IMR-90 (cell line): ENCODE measurements around the gene NBEA. TPM values are rescaled to one million over a fixed set of nuclear protein-coding genes. Genes with fewer than 3 reads are reported as not detected.
A peak's percentile ranks its signal among the peaks of the same experiment; 100 is the strongest.

Source experiments
- ATAC-seq: fragments of 200-7000 bp; cut with Tn5 transposase; 2 replicates; pipeline ENCODE4 v1.9.1; 2020; ENCODE audit warnings: low read depth, mild to moderate bottlenecking, moderate library complexity
- BruUV-seq: library from RNA; stranded (reverse); fragments of 400-500 nt; replicated peaks from 2 replicates; lab custom pipeline; 2021; lab: Mats Ljungman, UMichigan
- CTCF ChIA-PET: fragments of 300-600 bp; formaldehyde crosslinking; extraction: SDS; loops from one replicate; lab custom pipeline; 2021; ENCODE audit warnings: antibody characterized with exemption; lab: Yijun Ruan, JAX
- POLR2A ChIA-PET: fragments of 300-600 bp; sonication (Branson Sonifier 250); formaldehyde crosslinking; loops from one replicate; lab custom pipeline; 2022; ENCODE audit warnings: antibody characterized with exemption; ENCODE audit not compliant: unreplicated experiment; lab: Charles Lee
- DNase-seq: peaks from one replicate; pipeline ENCODE4 v3.0.0; 2013
- H2AFZ ChIP-seq: replicated peaks from 2 replicates; pipeline ENCODE3; 2013; ENCODE audit warnings: low read length, mild to moderate bottlenecking; ENCODE audit not compliant: poor library complexity
- H2AK5ac ChIP-seq: 2 replicates; pipeline ENCODE4 v1.6.1; 2013; ENCODE audit warnings: low read depth, low read length, inconsistent platforms
- H2AK9ac ChIP-seq: replicated peaks from 2 replicates; pipeline ENCODE3; 2013; ENCODE audit warnings: mild to moderate bottlenecking, low read depth, low read length, moderate library complexity; ENCODE audit not compliant: poor library complexity
- H2BK120ac ChIP-seq: 2 replicates; pipeline ENCODE4 v1.6.1; 2013; ENCODE audit warnings: low read depth, low read length, inconsistent platforms
- H2BK15ac ChIP-seq: 3 replicates; pipeline ENCODE4 v1.6.1; 2013; ENCODE audit warnings: low read depth, low read length, inconsistent platforms
- H2BK20ac ChIP-seq: 2 replicates; pipeline ENCODE4 v1.6.1; 2013; ENCODE audit warnings: low read depth, mild to moderate bottlenecking, inconsistent platforms, low read length, moderate library complexity
- H2BK5ac ChIP-seq: 2 replicates; pipeline ENCODE4 v1.6.1; 2013; ENCODE audit warnings: mild to moderate bottlenecking, low read depth, low read length, inconsistent platforms; ENCODE audit not compliant: poor library complexity, severe bottlenecking
- H3K14ac ChIP-seq: replicated peaks from 2 replicates; pipeline ENCODE4 v1.6.1; 2013; ENCODE audit warnings: low read depth, low read length, inconsistent platforms
- H3K18ac ChIP-seq: 2 replicates; pipeline ENCODE4 v1.6.1; 2013; ENCODE audit warnings: low read depth, low read length, control low read depth
- H3K23ac ChIP-seq: 2 replicates; pipeline ENCODE4 v1.6.1; 2013; ENCODE audit warnings: low read depth, low read length, inconsistent platforms
- H3K27ac ChIP-seq: 2 replicates; pipeline ENCODE4 v1.5.1; 2013; ENCODE audit warnings: mild to moderate bottlenecking, control low read depth, low read length; ENCODE audit not compliant: insufficient read depth
- H3K27me3 ChIP-seq: 2 replicates; pipeline ENCODE4 v1.6.1; 2013; ENCODE audit warnings: low read length; ENCODE audit not compliant: control insufficient read depth, insufficient read depth
- H3K36me3 ChIP-seq: 2 replicates; pipeline ENCODE4 v1.6.1; 2013; ENCODE audit warnings: low read length, mixed read lengths; ENCODE audit not compliant: control insufficient read depth, insufficient read depth
- H3K4ac ChIP-seq: 2 replicates; pipeline ENCODE4 v1.6.1; 2013; ENCODE audit warnings: low read depth, low read length, inconsistent platforms
- H3K4me1 ChIP-seq: 2 replicates; pipeline ENCODE4 v1.6.1; 2013; ENCODE audit warnings: low read length, mixed read lengths; ENCODE audit not compliant: control insufficient read depth, insufficient read depth
- H3K4me2 ChIP-seq: 2 replicates; pipeline ENCODE4 v1.6.1; 2013; ENCODE audit warnings: low read depth, mild to moderate bottlenecking, control low read depth, low read length, moderate library complexity
- H3K4me3 ChIP-seq: 2 replicates; pipeline ENCODE4 v1.5.1; 2013; ENCODE audit warnings: low read depth, mild to moderate bottlenecking, control low read depth, low read length, moderate library complexity; ENCODE audit not compliant: insufficient read depth
- H3K56ac ChIP-seq: 2 replicates; pipeline ENCODE4 v1.6.1; 2013; ENCODE audit warnings: low read length, inconsistent platforms; ENCODE audit not compliant: insufficient read depth; ENCODE audit errors: extremely low read depth
- H3K79me1 ChIP-seq, 2 experiments: 2 replicates each; pipeline ENCODE4 v1.6.1; 2013; ENCODE audit warnings: low read length in 2 of 2, inconsistent platforms in 1 of 2, low read depth in 1 of 2
- H3K9ac ChIP-seq: 2 replicates; pipeline ENCODE4 v1.6.1; 2013; ENCODE audit warnings: low read depth, low read length, control low read depth
- H3K9me1 ChIP-seq: 2 replicates; pipeline ENCODE4 v1.6.1; 2013; ENCODE audit warnings: low read length, inconsistent platforms; ENCODE audit not compliant: insufficient read depth
- H3K9me3 ChIP-seq: 2 replicates; pipeline ENCODE4 v1.6.1; 2013; ENCODE audit warnings: low read length; ENCODE audit not compliant: control insufficient read depth, insufficient read depth
- H4K20me1 ChIP-seq: 2 replicates; pipeline ENCODE4 v1.6.1; 2013; ENCODE audit warnings: low read length, inconsistent platforms; ENCODE audit not compliant: insufficient read depth
- H4K5ac ChIP-seq: 2 replicates; pipeline ENCODE4 v1.6.1; 2013; ENCODE audit warnings: mild to moderate bottlenecking, low read depth, low read length, control low read depth
- H4K8ac ChIP-seq, 2 experiments: 2 replicates each; pipeline ENCODE4 v1.6.1; 2013; ENCODE audit warnings: low read depth in 2 of 2, low read length in 2 of 2, control low read depth in 1 of 2, inconsistent platforms in 1 of 2
- H4K91ac ChIP-seq: 2 replicates; pipeline ENCODE4 v1.6.1; 2013; ENCODE audit warnings: low read depth, low read length, inconsistent platforms; ENCODE audit not compliant: insufficient read depth
- BHLHE40 ChIP-seq: fragments of 150-350 bp; IDR thresholded peaks from 2 replicates; pipeline ENCODE4 v1.6.1; 2016; ENCODE audit warnings: mild to moderate bottlenecking, low read depth, low read length
- CEBPB ChIP-seq: IDR thresholded peaks from 2 replicates; pipeline ENCODE4 v1.6.1; 2012; ENCODE audit warnings: low read depth, low read length, improper control_type of control experiment
- CHD1 ChIP-seq: IDR thresholded peaks from 2 replicates; pipeline ENCODE4 v1.6.1; 2012; ENCODE audit warnings: low read depth, low read length, improper control_type of control experiment
- CTCF ChIP-seq: conservative IDR thresholded peaks from 2 replicates; pipeline ENCODE4 v1.5.1; 2012; ENCODE audit warnings: mild to moderate bottlenecking, low read depth, low read length, improper control_type of control experiment
- ELK1 ChIP-seq: fragments of 150-350 bp; IDR thresholded peaks from 2 replicates; pipeline ENCODE4 v1.6.1; 2016; ENCODE audit warnings: low read depth, mild to moderate bottlenecking, low read length, moderate library complexity, borderline replicate concordance
- FOS ChIP-seq: fragments of 150-350 bp; IDR thresholded peaks from 2 replicates; pipeline ENCODE4 v1.6.1; 2016; ENCODE audit warnings: low read depth, low read length
- MAFK ChIP-seq: IDR thresholded peaks from 2 replicates; pipeline ENCODE4 v1.6.1; 2012; ENCODE audit warnings: low read depth, low read length, improper control_type of control experiment
- MAZ ChIP-seq: IDR thresholded peaks from 2 replicates; pipeline ENCODE4 v1.6.1; 2012; ENCODE audit warnings: low read depth, mild to moderate bottlenecking, low read length, improper control_type of control experiment, moderate library complexity, borderline replicate concordance
- MXI1 ChIP-seq: IDR thresholded peaks from 2 replicates; pipeline ENCODE4 v1.6.1; 2012; ENCODE audit warnings: low read depth, mild to moderate bottlenecking, low read length, moderate library complexity, borderline replicate concordance
- NFE2L2 ChIP-seq: fragments of 150-350 bp; IDR thresholded peaks from 2 replicates; pipeline ENCODE4 v1.6.1; 2016; ENCODE audit warnings: low read depth, mild to moderate bottlenecking, low read length
- POLR2A ChIP-seq: IDR thresholded peaks from 2 replicates; pipeline ENCODE4 v1.6.1; 2012; ENCODE audit warnings: mild to moderate bottlenecking, low read depth, low read length
- RAD21 ChIP-seq: IDR thresholded peaks from 2 replicates; pipeline ENCODE4 v1.6.1; 2012; ENCODE audit warnings: low read length, improper control_type of control experiment
- RCOR1 ChIP-seq: IDR thresholded peaks from 2 replicates; pipeline ENCODE4 v1.6.1; 2012; ENCODE audit warnings: mild to moderate bottlenecking, low read length, improper control_type of control experiment; ENCODE audit not compliant: insufficient replicate concordance
- RFX5 ChIP-seq: IDR thresholded peaks from 2 replicates; pipeline ENCODE4 v1.8.0; 2012; ENCODE audit warnings: low read depth, mild to moderate bottlenecking, low read length, moderate library complexity
- SMC3 ChIP-seq: fragments of 150-350 bp; IDR thresholded peaks from 2 replicates; pipeline ENCODE4 v1.6.1; 2016; ENCODE audit warnings: low read depth, mild to moderate bottlenecking, antibody characterized with exemption, low read length, moderate library complexity
- WGBS, 2 experiments: methylation state at CpG; one replicate each; pipeline versions ENCODE4 v1.1.5 to v1.1.7; 2013; ENCODE audit warnings: missing lambda C conversion rate in 2 of 2; ENCODE audit not compliant: insufficient read length in 1 of 2; ENCODE audit errors: extremely low coverage in 2 of 2; 5-methylcytosine and 5-hydroxymethylcytosine counted together
- dilution Hi-C: fragments of 300-500 bp; cut with HindIII; formaldehyde crosslinking; loops from one replicate; pipeline ENCODE4 v1.14.3; 2018; ENCODE audit warnings: low sequenced_read_pairs; ENCODE audit not compliant: unreplicated experiment
- in situ Hi-C: fragments of 300-500 bp; cut with MboI; formaldehyde crosslinking; loops from 3 replicates; pipeline ENCODE4 v1.14.3; 2019; ENCODE audit warnings: low sequenced_read_pairs, inconsistent platforms, mixed read lengths
- intact Hi-C: fragments of 100-400 bp; cut with micrococcal nuclease; formaldehyde crosslinking; loops from 2 replicates; pipeline ENCODE4 v1.10.0; 2022
- polyA plus RNA-seq, 3 experiments: library from polyadenylated mRNA; depleted of rRNA; stranded (reverse); fragments of >200 nt; gene quantifications; 2 replicates each; pipeline ENCODE4 v1.2.3, GENCODE V29; 2012; ENCODE audit warnings: low replicate concordance in 1 of 3
- total RNA-seq: library from RNA; depleted of rRNA; stranded (reverse); fragments of >200 nt; gene quantifications from 2 replicates; pipeline ENCODE4 v1.2.3, GENCODE V29; 2012
- TF ChIP-seq, protein P1 (sequence below): fragments of 150-350 bp; IDR thresholded peaks from 2 replicates; pipeline ENCODE4 v1.6.1; 2017; ENCODE audit warnings: mild to moderate bottlenecking, antibody characterized with exemption, low read length, low read depth

NBEA gene
- total and polyA plus RNA-seq, 2 of the 4 experiments (the other 2 are of a cell fraction): 0.82 to 2.2 TPM

DNA sequence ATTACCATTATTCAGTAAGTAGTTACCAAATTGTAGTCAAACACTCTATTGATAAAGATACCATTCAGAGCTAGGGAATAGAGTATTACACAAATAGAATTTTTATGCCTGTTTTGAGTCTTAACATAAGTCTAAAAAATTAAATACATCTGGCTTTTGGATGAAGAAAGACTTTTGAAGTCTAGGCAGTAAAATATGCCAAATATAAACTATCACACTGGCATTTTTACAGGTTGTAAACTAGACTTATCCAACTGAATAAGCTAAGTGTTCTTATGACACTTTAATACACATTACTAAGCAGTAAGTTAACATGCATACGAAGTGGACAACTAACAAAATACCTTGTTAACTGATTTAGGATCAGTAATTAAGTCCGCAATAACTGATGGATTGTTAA, 425.5 kb downstream of the NBEA start:
- Histone ChIP-seq H4K8ac (no peak overlapping the region), H3K9me3 (peaks cover 8% of the 10 kb centered on the region; the same call in 1 of the 2 replicates), H2BK15ac (no peak overlapping the region), H2AK9ac (no peak overlapping the region), H3K56ac (no peak overlapping the region), H3K36me3 (no peaks in the 10 kb centered on the region), H3K18ac (no peak overlapping the region), H3K27me3 (no peaks in the 10 kb centered on the region), H3K23ac (no peak overlapping the region), H3K4ac (no peak overlapping the region), H3K14ac (no peak overlapping the region), H3K4me3 (no peak overlapping the region), H3K9ac (no peak overlapping the region), H2BK5ac (no peak overlapping the region), H2BK20ac (no peak overlapping the region), H2AFZ (no peak overlapping the region), H4K91ac (no peak overlapping the region), H3K4me2 (no peak overlapping the region), H2BK120ac (no peak overlapping the region), H3K79me1 (no peaks in the 10 kb centered on the region), H2AK5ac (no peak overlapping the region), H4K20me1 (no peaks in the 10 kb centered on the region), H3K27ac (no peak overlapping the region), H4K5ac (no peak overlapping the region), H3K9me1 (no peaks in the 10 kb centered on the region), H3K4me1 (no peaks in the 10 kb centered on the region)
- ChIA-PET CTCF (interaction anchor here (0.6 kb wide), 1 partner anchor 451 kb away, joined by 3 read pairs; no protein-coding TSS in a partner anchor), POLR2A (no interaction called here)
- BruUV-seq: no TSS peak
- TF ChIP-seq CTCF: no peak
- no peak for TF ChIP-seq CHD1
- no peak for TF ChIP-seq BHLHE40
- no peak for TF ChIP-seq RFX5
- no peak for TF ChIP-seq POLR2A
- TF ChIP-seq MAFK: no peak
- TF ChIP-seq SMC3: no peak
- TF ChIP-seq, protein P1, sequence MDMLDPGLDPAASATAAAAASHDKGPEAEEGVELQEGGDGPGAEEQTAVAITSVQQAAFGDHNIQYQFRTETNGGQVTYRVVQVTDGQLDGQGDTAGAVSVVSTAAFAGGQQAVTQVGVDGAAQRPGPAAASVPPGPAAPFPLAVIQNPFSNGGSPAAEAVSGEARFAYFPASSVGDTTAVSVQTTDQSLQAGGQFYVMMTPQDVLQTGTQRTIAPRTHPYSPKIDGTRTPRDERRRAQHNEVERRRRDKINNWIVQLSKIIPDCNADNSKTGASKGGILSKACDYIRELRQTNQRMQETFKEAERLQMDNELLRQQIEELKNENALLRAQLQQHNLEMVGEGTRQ: no peak
- no peak for TF ChIP-seq MAZ
- no peak for TF ChIP-seq ELK1
- TF ChIP-seq RCOR1: no peak
- TF ChIP-seq FOS: no peak
- no peak for TF ChIP-seq RAD21
- no peak for TF ChIP-seq CEBPB
- TF ChIP-seq NFE2L2: no peak
- no peak for TF ChIP-seq MXI1
- in situ Hi-C loops: no loop called here
- peak; percentile 17; the same call in 1 of the 2 replicates for ATAC-seq
- intact Hi-C loops: no loop called here
- dilution Hi-C loops: no loop called here
- WGBS, 2 experiments: no CpG with 5 or more reads among the region's 2 CpGs
- DNase-seq: no peak
